Measurements from ENCODE around the gene MOXD1. TPM values are rescaled to one million over a fixed set of nuclear protein-coding genes. Genes with fewer than 3 reads are reported as not detected.

Gene MOXD1
- polyA plus RNA-seq, 1 donor (not counting 4 experiments of a cell fraction or from before 2014, with no cell fraction given) = 2.7 TPM

DNA sequence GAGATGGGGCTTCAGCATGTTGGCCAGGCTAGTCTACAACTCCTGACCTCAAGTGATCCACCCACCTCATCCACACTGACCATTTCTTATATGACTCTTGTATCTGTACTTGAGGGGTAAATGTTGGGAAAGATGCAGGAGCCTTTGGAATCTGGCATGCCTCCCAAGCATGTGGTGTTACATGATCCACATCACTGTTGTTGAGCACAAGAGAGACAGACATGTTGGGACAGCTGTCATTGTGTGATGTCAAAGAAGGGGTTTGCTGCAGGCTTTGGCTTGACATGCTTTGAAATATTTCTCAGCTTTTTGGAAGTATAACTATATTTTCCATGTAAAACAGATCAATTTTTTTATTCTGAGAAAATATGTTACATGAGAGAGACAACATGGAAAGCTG is 139.9 kb downstream of the MOXD1 start:
- no peak overlapping the region for H3K9ac ChIP-seq (ENCODE audit: control insufficient read depth, extremely low read depth, insufficient read depth, low read length)
- H3K9me3 ChIP-seq (ENCODE audit: control insufficient read depth, low read depth, low read length) = no peaks in the 10 kb centered on the region
- no peak overlapping the region for H2AFZ ChIP-seq (ENCODE audit: control insufficient read depth, low read length)
- H3K27ac ChIP-seq (ENCODE audit: control insufficient read depth, insufficient read depth, low read length) = no peak overlapping the region
- no peak overlapping the region for H3K4me3 ChIP-seq (ENCODE audit: control insufficient read depth in 2 of 3, extremely low read depth in 1 of 3, insufficient read depth in 2 of 3, low read depth in 1 of 3, low read length in 3 of 3)
- dilution Hi-C loops (cut with MboI; ENCODE audit: extremely low pct_ligation_motif_present, low sequenced_read_pairs) = no loop called here
- H3K4me1 ChIP-seq (ENCODE audit: control insufficient read depth, extremely low read depth, insufficient read depth, low read length) = no peaks in the 10 kb centered on the region
- no peak for DNase-seq (ENCODE audit: low read depth, low spot score)
- no peaks in the 10 kb centered on the region for H4K20me1 ChIP-seq (ENCODE audit: control insufficient read depth, extremely low read depth, insufficient read depth, low read length)
- no peak overlapping the region for H3K4me2 ChIP-seq (ENCODE audit: control insufficient read depth, extremely low read depth, insufficient read depth, low read depth, low read length)
- H3K9me1 ChIP-seq (ENCODE audit: control insufficient read depth, extremely low read depth, insufficient read depth, low read length) = no peaks in the 10 kb centered on the region
- no peaks in the 10 kb centered on the region for H3K79me2 ChIP-seq (ENCODE audit: control insufficient read depth, insufficient read depth, low read length)
- H3K27me3 ChIP-seq (ENCODE audit: control insufficient read depth, extremely low read depth, insufficient read depth, low read length) = no peaks in the 10 kb centered on the region
- no peak for TF ChIP-seq EZH2 (IDR thresholded peaks at IDR 0.05; ENCODE audit: low read length)
- TF ChIP-seq, protein P1, sequence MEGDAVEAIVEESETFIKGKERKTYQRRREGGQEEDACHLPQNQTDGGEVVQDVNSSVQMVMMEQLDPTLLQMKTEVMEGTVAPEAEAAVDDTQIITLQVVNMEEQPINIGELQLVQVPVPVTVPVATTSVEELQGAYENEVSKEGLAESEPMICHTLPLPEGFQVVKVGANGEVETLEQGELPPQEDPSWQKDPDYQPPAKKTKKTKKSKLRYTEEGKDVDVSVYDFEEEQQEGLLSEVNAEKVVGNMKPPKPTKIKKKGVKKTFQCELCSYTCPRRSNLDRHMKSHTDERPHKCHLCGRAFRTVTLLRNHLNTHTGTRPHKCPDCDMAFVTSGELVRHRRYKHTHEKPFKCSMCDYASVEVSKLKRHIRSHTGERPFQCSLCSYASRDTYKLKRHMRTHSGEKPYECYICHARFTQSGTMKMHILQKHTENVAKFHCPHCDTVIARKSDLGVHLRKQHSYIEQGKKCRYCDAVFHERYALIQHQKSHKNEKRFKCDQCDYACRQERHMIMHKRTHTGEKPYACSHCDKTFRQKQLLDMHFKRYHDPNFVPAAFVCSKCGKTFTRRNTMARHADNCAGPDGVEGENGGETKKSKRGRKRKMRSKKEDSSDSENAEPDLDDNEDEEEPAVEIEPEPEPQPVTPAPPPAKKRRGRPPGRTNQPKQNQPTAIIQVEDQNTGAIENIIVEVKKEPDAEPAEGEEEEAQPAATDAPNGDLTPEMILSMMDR (optimal IDR thresholded peaks at IDR 0.05 in 1 of 3, IDR thresholded peaks at IDR 0.05 in 1 of 3, conservative IDR thresholded peaks at IDR 0.05 in 1 of 3; ENCODE audit: extremely low read depth in 1 of 3, insufficient read depth in 2 of 3, low read length in 3 of 3) = no peak
- FAIRE-seq = no peak
- H3K36me3 ChIP-seq (ENCODE audit: control insufficient read depth in 2 of 2, extremely low read depth in 1 of 2, insufficient read depth in 2 of 2, low read length in 2 of 2) = no peaks in the 10 kb centered on the region

DNA sequence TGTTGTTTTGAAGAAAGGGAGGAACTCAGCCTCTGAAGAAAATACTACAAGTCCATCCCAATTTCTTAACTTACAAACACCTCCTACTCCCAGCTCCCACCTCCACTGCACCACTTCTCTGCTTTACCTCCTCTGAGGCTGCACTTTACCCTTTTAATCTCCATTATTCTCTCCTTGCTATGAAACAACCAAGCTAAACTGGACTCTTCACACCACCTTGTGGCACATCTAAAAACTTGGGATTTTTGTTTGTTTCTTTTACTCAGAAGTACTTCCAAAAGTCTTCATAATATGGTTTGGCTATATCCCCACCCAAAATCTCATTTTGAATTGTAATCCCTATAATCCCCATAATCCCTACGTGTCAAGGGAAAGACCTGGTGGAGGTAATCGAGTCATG is 142.2 kb downstream of the MOXD1 start:
- Histone ChIP-seq H3K36me3 (ENCODE audit: control insufficient read depth in 2 of 2, extremely low read depth in 1 of 2, insufficient read depth in 2 of 2, low read length in 2 of 2) (no peaks in the 10 kb centered on the region), H3K79me2 (ENCODE audit: control insufficient read depth, insufficient read depth, low read length) (no peaks in the 10 kb centered on the region), H4K20me1 (ENCODE audit: control insufficient read depth, extremely low read depth, insufficient read depth, low read length) (no peaks in the 10 kb centered on the region), H3K9ac (ENCODE audit: control insufficient read depth, extremely low read depth, insufficient read depth, low read length) (no peak overlapping the region), H2AFZ (ENCODE audit: control insufficient read depth, low read length) (no peak overlapping the region), H3K9me1 (ENCODE audit: control insufficient read depth, extremely low read depth, insufficient read depth, low read length) (no peaks in the 10 kb centered on the region), H3K4me3 (ENCODE audit: control insufficient read depth in 2 of 3, extremely low read depth in 1 of 3, insufficient read depth in 2 of 3, low read depth in 1 of 3, low read length in 3 of 3) (no peak overlapping the region), H3K27me3 (ENCODE audit: control insufficient read depth, extremely low read depth, insufficient read depth, low read length) (no peaks in the 10 kb centered on the region), H3K4me2 (ENCODE audit: control insufficient read depth, extremely low read depth, insufficient read depth, low read depth, low read length) (no peak overlapping the region), H3K27ac (ENCODE audit: control insufficient read depth, insufficient read depth, low read length) (no peak overlapping the region), H3K4me1 (ENCODE audit: control insufficient read depth, extremely low read depth, insufficient read depth, low read length) (no peaks in the 10 kb centered on the region), H3K9me3 (ENCODE audit: control insufficient read depth, low read depth, low read length) (no peaks in the 10 kb centered on the region)
- TF ChIP-seq, protein P1 (optimal IDR thresholded peaks at IDR 0.05 in 1 of 3, IDR thresholded peaks at IDR 0.05 in 1 of 3, conservative IDR thresholded peaks at IDR 0.05 in 1 of 3; ENCODE audit: extremely low read depth in 1 of 3, insufficient read depth in 2 of 3, low read length in 3 of 3) = peak; percentile 4 to 46 (median 41)
- no peak for TF ChIP-seq EZH2 (IDR thresholded peaks at IDR 0.05; ENCODE audit: low read length)
- dilution Hi-C loops (cut with MboI; ENCODE audit: extremely low pct_ligation_motif_present, low sequenced_read_pairs) = no loop called here
- DNase-seq (ENCODE audit: low read depth, low spot score) = no peak
- FAIRE-seq = peak; percentile 26

All from keratinocyte (primary cell).